B cell (primary cell): Measurements from ENCODE around the gene ADSS1. TPM values are rescaled to one million over a fixed set of nuclear protein-coding genes. Genes with fewer than 3 reads are reported as not detected.

Experiments
- ATAC-seq: fragments of 200-7000 bp; cut with Tn5 transposase; one replicate; pipeline ENCODE4 v1.10.0; 2021; ENCODE audit warnings: low read depth, mild to moderate bottlenecking, moderate number of reproducible peaks, moderate library complexity
- CTCF ChIA-PET: fragments of 350-600 bp; sonication (Branson Sonifier 250); formaldehyde crosslinking; loops from one replicate; lab custom pipeline; 2021; ENCODE audit warnings: antibody characterized with exemption, inconsistent platforms; lab: Charles Lee
- POLR2A ChIA-PET: fragments of 350-600 bp; sonication (Branson Sonifier 250); formaldehyde crosslinking; loops from one replicate; lab custom pipeline; 2021; ENCODE audit warnings: antibody characterized with exemption; lab: Charles Lee
- DNase-seq: peaks from one replicate; pipeline ENCODE4 v3.0.0; 2013
- H2AFZ ChIP-seq: 2 replicates; pipeline ENCODE4 v1.6.1; 2012; ENCODE audit warnings: mild to moderate bottlenecking, low read depth, low read length; ENCODE audit not compliant: insufficient read depth, poor library complexity, severe bottlenecking
- H3K27ac ChIP-seq, 2 donors: 1 replicate in 1 of 2; 2 replicates in 1 of 2; pipeline ENCODE4 v1.5.1; 2012 to 2013; ENCODE audit warnings: low read length in 2 of 2, mild to moderate bottlenecking in 2 of 2, moderate library complexity in 1 of 2
- H3K27me3 ChIP-seq, 4 experiments: fragments of 200-600 bp in 1 of 4; sonication (generic) in 1 of 4; replicated peaks in 1 of 4; 1 replicate in 2 of 4; 2 replicates in 2 of 4; pipeline versions ENCODE4 v1.6.1 to v1.7.0; 2013 to 2016; ENCODE audit warnings: low read length in 3 of 4, mild to moderate bottlenecking in 2 of 4, mixed read lengths in 1 of 4, moderate library complexity in 1 of 4; ENCODE audit not compliant: insufficient read depth in 4 of 4, control insufficient read depth in 3 of 4; ENCODE audit errors: control extremely low read depth in 1 of 4
- H3K36me3 ChIP-seq, 2 experiments: replicated peaks in 1 of 2; 1 replicate in 1 of 2; 2 replicates in 1 of 2; pipeline versions ENCODE4 v1.6.1 to v1.7.1; 2013; ENCODE audit warnings: low read length in 1 of 2; ENCODE audit not compliant: insufficient read depth in 2 of 2, control insufficient read depth in 1 of 2; ENCODE audit errors: control extremely low read depth in 1 of 2, extremely low read depth in 1 of 2
- H3K4me1 ChIP-seq, 2 donors: fragments of 200-600 bp in 1 of 2; sonication (generic) in 1 of 2; 1 replicate in 1 of 2; 2 replicates in 1 of 2; pipeline versions ENCODE4 v1.5.1 to v1.6.1; 2013 to 2017; ENCODE audit warnings: low read length in 2 of 2; ENCODE audit not compliant: control insufficient read depth in 2 of 2, insufficient read depth in 2 of 2
- H3K4me2 ChIP-seq: replicated peaks from 2 replicates; pipeline ENCODE3; 2012; ENCODE audit warnings: mild to moderate bottlenecking, low read depth, low read length; ENCODE audit not compliant: poor library complexity, severe bottlenecking
- H3K4me3 ChIP-seq, 5 experiments: fragments of 200-600 bp in 1 of 5; sonication (generic) in 1 of 5; 1 replicate in 3 of 5; 2 replicates in 2 of 5; pipeline versions ENCODE4 v1.5.1 to v1.7.0; 2011 to 2016; ENCODE audit warnings: low read length in 4 of 5, mild to moderate bottlenecking in 4 of 5, low read depth in 2 of 5, control low read depth in 1 of 5, moderate library complexity in 1 of 5; ENCODE audit not compliant: insufficient read depth in 1 of 5; ENCODE audit errors: control extremely low read depth in 1 of 5, extremely low read depth in 1 of 5
- H3K79me2 ChIP-seq: fragments of 200-600 bp; sonication (generic); one replicate; pipeline ENCODE4 v1.6.0; 2016; ENCODE audit warnings: low read length; ENCODE audit not compliant: control insufficient read depth, insufficient read depth
- H3K9ac ChIP-seq: fragments of 200-600 bp; sonication (generic); 2 replicates; pipeline ENCODE4 v1.6.1; 2017; ENCODE audit warnings: mild to moderate bottlenecking, low read length, moderate library complexity
- H3K9me3 ChIP-seq, 3 donors: one replicate each; pipeline versions ENCODE4 v1.6.1 to v1.7.1; 2013; ENCODE audit warnings: low read length in 2 of 3; ENCODE audit not compliant: control insufficient read depth in 2 of 3, insufficient read depth in 1 of 3; ENCODE audit errors: control extremely low read depth in 1 of 3
- H4K20me1 ChIP-seq: 2 replicates; pipeline ENCODE4 v1.6.0; 2012; ENCODE audit warnings: mild to moderate bottlenecking, low read length; ENCODE audit not compliant: insufficient read depth, control insufficient read depth, poor library complexity, severe bottlenecking
- H3K27ac Mint-ChIP-seq: one replicate; pipeline ENCODE4 v1.8.0; 2021; ENCODE audit warnings: mixed read lengths
- H3K27me3 Mint-ChIP-seq: one replicate; pipeline ENCODE4 v1.8.0; 2021; ENCODE audit warnings: mixed read lengths
- H3K4me1 Mint-ChIP-seq: one replicate; pipeline ENCODE4 v1.8.0; 2021; ENCODE audit warnings: mixed read lengths
- H3K4me3 Mint-ChIP-seq: one replicate; pipeline ENCODE4 v1.8.0; 2021; ENCODE audit warnings: mixed read lengths
- H3K9me3 Mint-ChIP-seq: one replicate; pipeline ENCODE4 v1.8.0; 2022; ENCODE audit warnings: mixed read lengths; ENCODE audit not compliant: insufficient read depth
- EZH2 ChIP-seq: IDR thresholded peaks from 2 replicates; pipeline ENCODE4 v1.6.1; 2012; ENCODE audit warnings: borderline replicate concordance, low read depth, mild to moderate bottlenecking, moderate library complexity, low read length; ENCODE audit not compliant: insufficient read depth, poor library complexity, severe bottlenecking
- WGBS: methylation state at CpG from one replicate; pipeline ENCODE4 v1.1.5; 2013; ENCODE audit warnings: missing lambda C conversion rate; ENCODE audit not compliant: insufficient coverage; 5-methylcytosine and 5-hydroxymethylcytosine counted together
- intact Hi-C: fragments of 100-400 bp; cut with micrococcal nuclease; formaldehyde crosslinking; loops from one replicate; pipeline ENCODE4 v1.10.0; 2022
- polyA plus RNA-seq: library from polyadenylated mRNA; depleted of rRNA; stranded (reverse); fragments of >200 nt; gene quantifications from 2 replicates; pipeline ENCODE4 v1.2.3, GENCODE V29; 2012
- total RNA-seq, 2 donors: library from RNA; stranded (reverse); fragments of 120-200 nt in 1 of 2; gene quantifications; 1 replicate in 1 of 2; 2 replicates in 1 of 2; pipeline versions ENCODE4 v1.2.3 to v1.2.4, GENCODE V29; 2013 to 2022
- TF ChIP-seq, protein P1 (sequence below): fragments of 200-600 bp; IDR thresholded peaks from one replicate; pipeline ENCODE4 v1.8.0; 2022; ENCODE audit warnings: antibody characterized with exemption, mild to moderate bottlenecking

The ADSS1 gene
- total and polyA plus RNA-seq, 2 donors (not counting 1 experiment from before 2014, with no cell fraction given): 0.33 to 1.7 TPM

DNA sequence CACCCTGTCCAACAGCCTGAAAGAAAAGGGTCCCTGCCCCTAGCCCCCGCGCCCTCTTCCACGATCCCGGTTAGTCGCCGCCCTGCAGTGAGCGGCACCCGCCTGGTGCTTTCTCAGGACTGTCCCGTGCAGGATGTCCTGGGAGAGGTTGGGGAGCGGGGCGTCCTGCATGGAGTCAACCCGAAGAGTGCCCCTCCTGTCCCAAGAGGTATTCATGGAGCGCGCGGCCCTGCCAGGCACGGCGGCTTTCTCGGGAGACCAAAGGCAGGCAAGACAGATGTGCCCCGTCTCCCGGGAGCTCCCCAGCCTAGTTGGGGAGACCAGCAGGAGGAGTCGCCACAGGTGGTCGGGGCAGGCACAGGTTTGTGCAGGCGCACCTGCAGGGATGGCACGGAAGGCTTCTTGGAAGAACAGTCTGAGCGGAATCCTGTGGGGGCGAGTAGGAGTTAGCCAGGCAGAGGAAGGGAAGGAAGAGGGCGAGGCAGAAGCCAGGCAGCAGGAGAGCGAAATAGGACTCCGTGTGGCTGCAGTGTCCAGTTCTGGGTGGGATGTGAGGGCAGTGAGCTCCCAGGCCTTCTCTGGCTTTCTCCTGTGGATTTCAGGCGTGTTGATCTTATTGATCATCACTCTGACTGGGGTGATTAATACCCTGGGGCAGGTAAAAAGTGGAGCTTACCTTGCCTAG, 29.6 kb downstream of the ADSS1 start:
- Histone ChIP-seq H3K4me1 (peaks cover 18 to 24% of the 10 kb centered on the region in 2 donors), H3K9ac (peak overlapping the region; percentile 88), H2AFZ (peak overlapping the region; percentile 82), H3K9me3 (peaks cover 0 to 14% (median 0%) of the 10 kb centered on the region in 3 donors), H3K27me3 (no peaks in the 10 kb centered on the region), H3K36me3 (peaks cover 0 to 28% of the 10 kb centered on the region in 2 experiments), H3K27ac (peak overlapping the region; percentile 56 to 90), H3K79me2 (peaks cover 32% of the 10 kb centered on the region), H4K20me1 (peaks cover 45% of the 10 kb centered on the region), H3K4me3 (peak overlapping the region; percentile 38 to 98 (median 91)), H3K4me2 (peak overlapping the region; percentile 94)
- Mint-ChIP-seq H3K4me1 (peaks cover 33% of the 10 kb centered on the region), H3K9me3 (no peaks in the 10 kb centered on the region), H3K27me3 (no peaks in the 10 kb centered on the region), H3K4me3 (peak overlapping the region; percentile 91), H3K27ac (peak overlapping the region; percentile 78)
- POLR2A ChIA-PET: interaction anchor here (0.7 to 1.6 kb wide), 4 partner anchors 15 to 77 kb away, joined by 3 to 9 read pairs (median 4); partner anchors contain the start of gene ZBTB42
- intact Hi-C loops: loop anchor here (1.0 to 5.0 kb wide), 5 partner anchors 42 to 1036 kb away; partner anchors contain the start of genes AKT1, BRF1, GPR132 and XRCC3
- DNase-seq (no peak), ATAC-seq (no peak)
- 3% methylated on average over 26 of the region's 30 CpGs for WGBS
- TF ChIP-seq, protein P1, sequence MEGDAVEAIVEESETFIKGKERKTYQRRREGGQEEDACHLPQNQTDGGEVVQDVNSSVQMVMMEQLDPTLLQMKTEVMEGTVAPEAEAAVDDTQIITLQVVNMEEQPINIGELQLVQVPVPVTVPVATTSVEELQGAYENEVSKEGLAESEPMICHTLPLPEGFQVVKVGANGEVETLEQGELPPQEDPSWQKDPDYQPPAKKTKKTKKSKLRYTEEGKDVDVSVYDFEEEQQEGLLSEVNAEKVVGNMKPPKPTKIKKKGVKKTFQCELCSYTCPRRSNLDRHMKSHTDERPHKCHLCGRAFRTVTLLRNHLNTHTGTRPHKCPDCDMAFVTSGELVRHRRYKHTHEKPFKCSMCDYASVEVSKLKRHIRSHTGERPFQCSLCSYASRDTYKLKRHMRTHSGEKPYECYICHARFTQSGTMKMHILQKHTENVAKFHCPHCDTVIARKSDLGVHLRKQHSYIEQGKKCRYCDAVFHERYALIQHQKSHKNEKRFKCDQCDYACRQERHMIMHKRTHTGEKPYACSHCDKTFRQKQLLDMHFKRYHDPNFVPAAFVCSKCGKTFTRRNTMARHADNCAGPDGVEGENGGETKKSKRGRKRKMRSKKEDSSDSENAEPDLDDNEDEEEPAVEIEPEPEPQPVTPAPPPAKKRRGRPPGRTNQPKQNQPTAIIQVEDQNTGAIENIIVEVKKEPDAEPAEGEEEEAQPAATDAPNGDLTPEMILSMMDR: no peak
- no peak for TF ChIP-seq EZH2
- CTCF ChIA-PET: interaction anchor here (0.9 to 2.5 kb wide), 6 partner anchors 9 to 291 kb away, joined by 3 to 13 read pairs (median 4); partner anchors contain the start of gene ADSS1
